PC-9 (cell line): ENCODE results near the gene NAT16. TPM values are rescaled to one million over a fixed set of nuclear protein-coding genes. Genes with fewer than 3 reads are reported as not detected.

Source experiments
- BruUV-seq: library from RNA; stranded (reverse); fragments of 400-500 nt; replicated peaks from 2 replicates; lab custom pipeline; 2021; lab: Mats Ljungman, UMichigan
- CTCF ChIA-PET: fragments of 300-600 bp; sonication (Branson Sonifier 250); formaldehyde crosslinking; loops from one replicate; lab custom pipeline; 2022; ENCODE audit warnings: antibody characterized with exemption; lab: Charles Lee
- POLR2A ChIA-PET: fragments of 300-600 bp; sonication (Branson Sonifier 250); formaldehyde crosslinking; loops from one replicate; lab custom pipeline; 2022; ENCODE audit warnings: antibody characterized with exemption; ENCODE audit not compliant: unreplicated experiment; lab: Charles Lee
- DNase-seq, 2 experiments: peaks; one replicate each; pipeline versions ENCODE4 v3.0.0 to v3.0.0-alpha.2; 2015 to 2022; ENCODE audit warnings: mixed read lengths in 1 of 2
- H2AFZ ChIP-seq: fragments of 200-600 bp; sonication (generic); 2 replicates; pipeline ENCODE4 v1.8.1; 2017; ENCODE audit warnings: antibody characterized with exemption
- H3F3A ChIP-seq: fragments of 200-600 bp; sonication (generic); 2 replicates; pipeline ENCODE4 v1.8.1; 2017; ENCODE audit warnings: antibody characterized with exemption, mild to moderate bottlenecking, low read depth; ENCODE audit not compliant: insufficient read depth
- H3K27ac ChIP-seq: fragments of 200-600 bp; sonication (generic); 2 replicates; pipeline ENCODE4 v1.6.1; 2016; ENCODE audit warnings: mixed run types
- H3K27me3 ChIP-seq: fragments of 200-600 bp; sonication (generic); 2 replicates; pipeline ENCODE4 v1.6.1; 2016; ENCODE audit warnings: low read depth, mixed run types; ENCODE audit not compliant: insufficient read depth
- H3K36me3 ChIP-seq: fragments of 200-600 bp; sonication (generic); 2 replicates; pipeline ENCODE4 v1.6.1; 2016; ENCODE audit warnings: low read depth, mixed run types
- H3K4me1 ChIP-seq: fragments of 200-600 bp; sonication (generic); replicated peaks from 2 replicates; pipeline ENCODE4 v1.6.1; 2016; ENCODE audit warnings: mixed run types; ENCODE audit not compliant: insufficient read depth
- H3K4me2 ChIP-seq: fragments of 200-600 bp; sonication (generic); 2 replicates; pipeline ENCODE4 v1.6.1; 2017; ENCODE audit warnings: mixed run types
- H3K4me3 ChIP-seq: fragments of 200-600 bp; sonication (generic); 2 replicates; pipeline ENCODE4 v1.6.1; 2016; ENCODE audit warnings: mixed run types
- H3K79me2 ChIP-seq: fragments of 200-600 bp; sonication (generic); 2 replicates; pipeline ENCODE4 v1.6.1; 2017; ENCODE audit warnings: low read depth, mixed run types
- H3K9me2 ChIP-seq: fragments of 200-600 bp; sonication (generic); 2 replicates; pipeline ENCODE4 v1.8.1; 2017; ENCODE audit warnings: mild to moderate bottlenecking; ENCODE audit not compliant: insufficient read depth
- H3K9me3 ChIP-seq: fragments of 200-600 bp; sonication (generic); 2 replicates; pipeline ENCODE4 v1.8.1; 2016; ENCODE audit warnings: low read depth; ENCODE audit not compliant: insufficient read depth
- H4K20me1 ChIP-seq: fragments of 200-600 bp; sonication (generic); 2 replicates; pipeline ENCODE4 v1.8.1; 2017; ENCODE audit not compliant: insufficient read depth
- CTCF ChIP-seq: fragments of 200-600 bp; sonication (generic); conservative IDR thresholded peaks from 2 replicates; pipeline ENCODE4 v1.6.1; 2017; ENCODE audit warnings: mixed run types, antibody characterized with exemption, mild to moderate bottlenecking, moderate library complexity
- EZH2 ChIP-seq: fragments of 200-600 bp; sonication (generic); IDR thresholded peaks from 2 replicates; pipeline ENCODE4 v1.8.0; 2017; ENCODE audit warnings: antibody characterized with exemption, low read depth
- intact Hi-C: fragments of 100-400 bp; cut with micrococcal nuclease; formaldehyde crosslinking; loops from one replicate; pipeline ENCODE4 v1.10.0; 2022; ENCODE audit not compliant: unreplicated experiment
- total RNA-seq: library from RNA; stranded (reverse); gene quantifications from 2 replicates; pipeline ENCODE4 v1.2.3, GENCODE V29; 2021

Gene NAT16
- total RNA-seq, 1 experiment from 2014 or later = not detected

DNA sequence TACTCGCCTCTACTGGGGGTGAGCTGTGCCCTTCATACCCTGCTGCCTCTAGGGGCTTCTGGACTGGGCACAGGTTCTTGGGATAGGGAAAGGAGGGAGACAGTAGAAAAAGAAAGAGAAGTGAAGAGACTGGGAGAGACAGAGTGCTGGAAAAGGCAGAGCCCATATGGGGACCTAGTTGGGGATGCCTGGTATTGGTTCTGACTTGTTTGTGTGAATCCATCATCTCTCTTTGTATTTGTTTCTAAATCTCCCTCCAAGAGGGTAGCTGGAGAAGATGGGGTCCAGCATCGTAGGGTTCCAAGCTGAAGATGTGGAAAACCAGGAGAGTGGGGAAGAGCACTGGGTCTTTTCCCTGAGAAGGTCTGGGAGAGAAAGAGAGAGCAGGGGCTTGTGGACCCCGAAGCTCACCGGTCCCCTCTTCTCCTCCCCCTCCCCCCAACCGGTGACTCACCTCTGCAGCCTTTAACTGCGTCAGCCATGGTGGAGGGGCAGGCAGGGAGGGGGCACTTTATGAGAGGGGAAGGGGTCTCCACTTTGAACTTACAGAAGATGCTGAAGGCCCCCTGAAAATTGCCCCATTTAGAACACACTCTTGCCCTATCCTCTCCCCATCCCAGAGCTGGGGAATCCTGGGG is 11.6 kb downstream of the NAT16 start:
- POLR2A ChIA-PET = no interaction called here

GRCh38 chr7:101167645-101168411 is 12.3 kb downstream of the NAT16 start:
- H3F3A ChIP-seq = peaks cover 17% of the 10 kb centered on the region; the same call in 1 of the 2 replicates
- TF ChIP-seq CTCF = no peak
- no peak for TF ChIP-seq EZH2
- no TSS peak for BruUV-seq
- H3K4me3 ChIP-seq = no peak overlapping the region
- POLR2A ChIA-PET = no interaction called here
- H3K4me1 ChIP-seq = peaks cover 28% of the 10 kb centered on the region
- H3K4me2 ChIP-seq = no peak overlapping the region
- H3K79me2 ChIP-seq = peaks cover 6% of the 10 kb centered on the region; the same call in 1 of the 2 replicates
- no peak for DNase-seq
- H3K9me2 ChIP-seq = no peaks in the 10 kb centered on the region
- CTCF ChIA-PET = interaction anchor here (0.6 kb wide), 1 partner anchor 448 kb away, joined by 4 read pairs; no protein-coding TSS in a partner anchor
- no peaks in the 10 kb centered on the region for H3K9me3 ChIP-seq
- H3K36me3 ChIP-seq = no peaks in the 10 kb centered on the region
- intact Hi-C loops = no loop called here
- H4K20me1 ChIP-seq = peaks cover 7% of the 10 kb centered on the region; the same call in 1 of the 2 replicates
- peaks cover 50% of the 10 kb centered on the region for H3K27me3 ChIP-seq
- H2AFZ ChIP-seq = no peak overlapping the region
- no peak overlapping the region for H3K27ac ChIP-seq

More for the DNA sequence above, 11.6 kb downstream of the NAT16 start:
- Histone ChIP-seq H3K27me3 (peaks cover 55% of the 10 kb centered on the region), H3K9me2 (no peaks in the 10 kb centered on the region), H3K27ac (no peak overlapping the region), H4K20me1 (peaks cover 7% of the 10 kb centered on the region; the same call in 1 of the 2 replicates), H3K36me3 (no peaks in the 10 kb centered on the region), H3F3A (peaks cover 15% of the 10 kb centered on the region; the same call in 1 of the 2 replicates), H2AFZ (no peak overlapping the region), H3K4me2 (no peak overlapping the region), H3K4me3 (no peak overlapping the region), H3K79me2 (peaks cover 6% of the 10 kb centered on the region; the same call in 1 of the 2 replicates), H3K4me1 (peaks cover 35% of the 10 kb centered on the region), H3K9me3 (no peaks in the 10 kb centered on the region)
- BruUV-seq = no TSS peak
- CTCF ChIA-PET = interaction anchor here (0.6 kb wide), 1 partner anchor 449 kb away, joined by 4 read pairs; no protein-coding TSS in a partner anchor
- TF ChIP-seq EZH2 (no peak), CTCF (no peak)
- intact Hi-C loops = no loop called here
- no peak for DNase-seq

GRCh38 chr7:101166909-101167644 is 13.0 kb downstream of the NAT16 start:
- ChIA-PET POLR2A (interaction anchor here (0.6 kb wide), 1 partner anchor 336 kb away, joined by 4 read pairs; no protein-coding TSS in a partner anchor), CTCF (interaction anchor here (0.6 to 0.7 kb wide), 2 partner anchors 39 to 124 kb away, joined by 8 to 11 read pairs; no protein-coding TSS in a partner anchor)
- no peaks in the 10 kb centered on the region for H3K9me3 ChIP-seq
- H4K20me1 ChIP-seq = peaks cover 7% of the 10 kb centered on the region; the same call in 1 of the 2 replicates
- peaks cover 24% of the 10 kb centered on the region for H3F3A ChIP-seq
- no peak overlapping the region for H3K4me3 ChIP-seq
- H2AFZ ChIP-seq = no peak overlapping the region
- no peaks in the 10 kb centered on the region for H3K36me3 ChIP-seq
- H3K9me2 ChIP-seq = no peaks in the 10 kb centered on the region
- BruUV-seq = no TSS peak
- peaks cover 30% of the 10 kb centered on the region for H3K4me1 ChIP-seq
- H3K27ac ChIP-seq = no peak overlapping the region
- peaks cover 6% of the 10 kb centered on the region; the same call in 1 of the 2 replicates for H3K79me2 ChIP-seq
- TF ChIP-seq CTCF (no peak), EZH2 (no peak)
- intact Hi-C loops = no loop called here
- no peak overlapping the region for H3K4me2 ChIP-seq
- peaks cover 43% of the 10 kb centered on the region for H3K27me3 ChIP-seq
- DNase-seq = no peak
